Ascending aorta (tissue), 2 donors: ENCODE results near the gene KIAA1210. TPM values are rescaled to one million over a fixed set of nuclear protein-coding genes. Genes with fewer than 3 reads are reported as not detected.

Experiments
- DNase-seq, 2 donors: peaks; one replicate each; pipeline ENCODE4 v3.0.0-alpha.2; 2019; ENCODE audit warnings: low spot score in 2 of 2
- H3K27ac ChIP-seq, 2 donors: fragments of 200-600 bp; sonication (generic); one replicate each; pipeline ENCODE4 v1.5.1; 2016 to 2017; ENCODE audit warnings: mild to moderate bottlenecking in 1 of 2
- H3K27me3 ChIP-seq: fragments of 200-600 bp; sonication (generic); one replicate; pipeline ENCODE4 v1.5.1; 2017
- H3K36me3 ChIP-seq, 2 donors: fragments of 200-600 bp; sonication (generic); one replicate each; pipeline ENCODE4 v1.5.1; 2016
- H3K4me1 ChIP-seq, 2 donors: fragments of 200-600 bp; sonication (generic); one replicate each; pipeline ENCODE4 v1.5.1; 2016 to 2017; ENCODE audit warnings: mild to moderate bottlenecking in 1 of 2
- H3K4me3 ChIP-seq, 2 donors: fragments of 200-600 bp; sonication (generic); one replicate each; pipeline ENCODE4 v1.5.1; 2016 to 2017; ENCODE audit warnings: mild to moderate bottlenecking in 1 of 2
- H3K9me3 ChIP-seq, 2 donors: fragments of 200-600 bp; sonication (generic); one replicate each; pipeline ENCODE4 v1.5.1; 2016
- intact Hi-C: fragments of 100-400 bp; cut with DNase I; formaldehyde crosslinking; loops from one replicate; pipeline ENCODE4 v1.15.1; 2023
- total RNA-seq: library from RNA; depleted of rRNA; stranded (reverse); fragments of >200 nt; gene quantifications from one replicate; pipeline ENCODE4 v1.1.0, GENCODE V29; 2016
- TF ChIP-seq, protein P1 (sequence below), 3 experiments: fragments of 200-600 bp in 2 of 3; fragments of 450-650 bp in 1 of 3; sonication (generic) in 2 of 3; IDR thresholded peaks; one replicate each; pipeline ENCODE4 v1.5.1; 2016 to 2019; ENCODE audit warnings: antibody characterized with exemption in 3 of 3, mild to moderate bottlenecking in 1 of 3, moderate library complexity in 1 of 3

KIAA1210 gene
- total RNA-seq = under 0.01 TPM

DNA sequence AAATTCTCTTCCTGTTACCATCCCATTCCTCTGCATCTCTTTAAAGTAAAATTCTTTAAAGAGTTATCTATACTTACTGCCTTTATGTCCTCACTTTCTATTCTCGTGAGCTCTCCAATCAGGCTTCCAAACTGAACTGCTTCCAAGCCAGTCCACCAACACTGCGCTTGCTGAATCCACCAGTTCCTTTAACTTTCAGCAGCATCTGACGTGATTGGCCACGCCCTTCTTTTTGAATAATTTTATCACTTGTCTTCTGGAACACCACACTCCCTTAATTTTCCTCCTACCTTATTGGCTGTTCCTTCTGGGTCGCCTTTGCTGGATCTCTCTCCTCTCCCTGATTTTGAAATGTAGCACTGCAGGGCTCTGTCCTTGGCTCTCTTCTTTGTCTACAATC is at the start of gene KIAA1210:
KIAA1210 (minus strand) TSS at position 163 of the 400 bp plus-strand sequence. CDS start 4,170 bp downstream, outside the sequence.
- no peaks in the 10 kb centered on the region for H3K27me3 ChIP-seq
- TF ChIP-seq, protein P1, sequence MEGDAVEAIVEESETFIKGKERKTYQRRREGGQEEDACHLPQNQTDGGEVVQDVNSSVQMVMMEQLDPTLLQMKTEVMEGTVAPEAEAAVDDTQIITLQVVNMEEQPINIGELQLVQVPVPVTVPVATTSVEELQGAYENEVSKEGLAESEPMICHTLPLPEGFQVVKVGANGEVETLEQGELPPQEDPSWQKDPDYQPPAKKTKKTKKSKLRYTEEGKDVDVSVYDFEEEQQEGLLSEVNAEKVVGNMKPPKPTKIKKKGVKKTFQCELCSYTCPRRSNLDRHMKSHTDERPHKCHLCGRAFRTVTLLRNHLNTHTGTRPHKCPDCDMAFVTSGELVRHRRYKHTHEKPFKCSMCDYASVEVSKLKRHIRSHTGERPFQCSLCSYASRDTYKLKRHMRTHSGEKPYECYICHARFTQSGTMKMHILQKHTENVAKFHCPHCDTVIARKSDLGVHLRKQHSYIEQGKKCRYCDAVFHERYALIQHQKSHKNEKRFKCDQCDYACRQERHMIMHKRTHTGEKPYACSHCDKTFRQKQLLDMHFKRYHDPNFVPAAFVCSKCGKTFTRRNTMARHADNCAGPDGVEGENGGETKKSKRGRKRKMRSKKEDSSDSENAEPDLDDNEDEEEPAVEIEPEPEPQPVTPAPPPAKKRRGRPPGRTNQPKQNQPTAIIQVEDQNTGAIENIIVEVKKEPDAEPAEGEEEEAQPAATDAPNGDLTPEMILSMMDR (IDR thresholded peaks at IDR 0.05) = no peak
- H3K36me3 ChIP-seq = no peaks in the 10 kb centered on the region
- intact Hi-C loops = no loop called here
- H3K4me1 ChIP-seq = no peaks in the 10 kb centered on the region
- DNase-seq = no peak
- no peak within 1 kb of the TSS for H3K4me3 ChIP-seq
- no peak within 1 kb of the TSS for H3K27ac ChIP-seq
- H3K9me3 ChIP-seq = no peaks in the 10 kb centered on the region

DNA sequence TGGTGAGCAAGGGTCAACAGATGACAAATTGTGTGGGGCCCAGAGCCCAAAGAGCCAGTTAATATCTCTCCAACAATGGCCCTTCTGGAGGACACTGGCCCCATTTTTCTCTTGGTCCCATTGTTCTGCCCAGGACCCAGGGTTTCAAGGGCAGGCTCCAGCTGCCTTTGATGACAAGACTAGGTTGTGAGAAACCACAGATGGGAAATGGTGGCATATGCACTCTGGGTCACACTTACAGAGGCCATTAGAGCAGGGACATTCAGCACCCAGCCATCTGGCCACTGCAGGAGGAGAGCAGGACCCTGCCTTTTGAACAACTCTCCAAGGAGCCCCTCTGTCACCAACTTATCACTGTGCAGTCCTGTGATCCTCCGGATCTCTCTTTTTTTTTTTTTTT is 49.7 kb upstream of the KIAA1210 start:
- Histone ChIP-seq H3K9me3 (no peaks in the 10 kb centered on the region), H3K4me3 (no peak overlapping the region), H3K27me3 (no peaks in the 10 kb centered on the region), H3K27ac (no peak overlapping the region), H3K36me3 (no peaks in the 10 kb centered on the region), H3K4me1 (no peaks in the 10 kb centered on the region)
- intact Hi-C loops = no loop called here
- TF ChIP-seq, protein P1 (IDR thresholded peaks at IDR 0.05) = no peak
- DNase-seq = no peak

DNA sequence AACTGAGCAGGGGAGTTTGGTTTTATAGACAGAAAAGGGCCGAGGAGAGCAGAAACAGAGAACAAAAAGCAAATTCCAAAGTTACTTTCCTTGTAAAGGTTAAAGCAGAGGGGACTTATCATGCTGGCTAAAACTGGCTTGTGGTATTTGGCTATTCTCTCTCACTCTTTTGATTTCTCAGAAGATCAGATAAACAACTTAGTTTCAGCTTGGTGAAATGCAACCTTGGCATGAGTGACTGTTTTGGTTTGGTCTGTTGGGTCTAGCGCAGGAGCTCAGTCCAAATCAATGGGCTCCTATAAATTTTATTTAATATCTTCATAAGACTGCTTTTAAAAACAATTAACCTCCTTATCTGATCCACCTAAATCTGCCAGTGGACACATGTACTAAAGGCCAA is 47.3 kb upstream of the KIAA1210 start:
- TF ChIP-seq, protein P1 (IDR thresholded peaks at IDR 0.05) = no peak
- Histone ChIP-seq H3K27me3 (no peaks in the 10 kb centered on the region), H3K36me3 (no peaks in the 10 kb centered on the region), H3K4me1 (no peaks in the 10 kb centered on the region), H3K27ac (no peak overlapping the region), H3K4me3 (no peak overlapping the region), H3K9me3 (no peaks in the 10 kb centered on the region)
- DNase-seq = no peak
- intact Hi-C loops = no loop called here

DNA sequence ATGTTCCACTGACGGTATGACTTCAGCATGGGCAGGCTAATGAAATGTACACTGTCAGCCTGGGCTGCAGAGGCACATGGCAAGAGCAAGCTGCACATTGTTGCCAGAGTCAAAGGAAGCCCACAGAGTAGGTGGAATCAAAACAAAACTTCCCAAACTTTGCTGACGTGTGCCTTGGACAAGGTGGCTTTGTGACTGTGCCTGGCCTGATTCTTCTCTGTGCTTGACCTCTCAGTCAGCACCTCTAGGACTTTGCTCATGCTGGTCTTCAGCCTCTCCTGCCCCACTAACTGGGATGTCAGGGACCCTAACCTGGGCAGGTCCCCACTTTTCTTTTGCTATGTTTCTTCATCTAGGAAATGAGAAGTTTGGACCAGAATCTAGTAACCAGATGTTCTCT is 40.5 kb upstream of the KIAA1210 start:
- TF ChIP-seq, protein P1 (IDR thresholded peaks at IDR 0.05) = no peak
- no peak overlapping the region for H3K27ac ChIP-seq
- no peaks in the 10 kb centered on the region for H3K4me1 ChIP-seq
- intact Hi-C loops = no loop called here
- no peak for DNase-seq
- H3K9me3 ChIP-seq = no peaks in the 10 kb centered on the region
- H3K36me3 ChIP-seq = no peaks in the 10 kb centered on the region
- H3K4me3 ChIP-seq = no peak overlapping the region
- no peaks in the 10 kb centered on the region for H3K27me3 ChIP-seq

DNA sequence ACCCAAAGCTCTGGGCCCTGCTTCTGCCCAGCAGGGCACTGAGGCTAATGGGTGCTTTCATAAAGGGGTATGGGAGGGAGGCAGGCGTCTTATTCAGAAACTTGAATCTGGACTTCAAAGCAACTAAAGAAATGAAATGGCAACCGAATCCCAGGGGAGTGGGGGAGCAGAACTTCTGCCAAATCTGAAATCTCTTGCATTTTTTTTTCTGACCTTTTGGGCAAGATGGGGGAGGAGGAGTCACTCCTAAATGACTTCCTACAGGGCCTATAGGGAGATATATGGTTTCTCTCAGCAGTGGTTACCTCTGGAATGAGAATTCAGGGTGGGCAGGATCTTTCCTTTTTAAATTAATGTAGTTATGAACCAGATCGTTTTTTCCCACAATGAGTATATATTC is 30.6 kb upstream of the KIAA1210 start:
- no peak for DNase-seq
- Histone ChIP-seq H3K36me3 (no peaks in the 10 kb centered on the region), H3K4me1 (no peaks in the 10 kb centered on the region)

More for the DNA sequence above, 30.6 kb upstream of the KIAA1210 start:
- no peaks in the 10 kb centered on the region for H3K27me3 ChIP-seq
- H3K9me3 ChIP-seq = no peaks in the 10 kb centered on the region
- H3K4me3 ChIP-seq = no peak overlapping the region
- H3K27ac ChIP-seq = no peak overlapping the region
- intact Hi-C loops = no loop called here
- TF ChIP-seq, protein P1 (IDR thresholded peaks at IDR 0.05) = no peak
